ENCODE data around the gene PTPRM. TPM values are rescaled to one million over a fixed set of nuclear protein-coding genes. Genes with fewer than 3 reads are reported as not detected.

Gene PTPRM
- polyA plus RNA-seq, 1 of the 3 experiments (the other 2 are of a cell fraction), result 16.0 TPM

GRCh38 chr18:7775843-7776242 lies 208.7 kb downstream of the PTPRM start:
- ChIA-PET CTCF (interaction anchor here (1.6 to 1.9 kb wide), 2 partner anchors 14 to 503 kb away, joined by 4 to 6 read pairs; no protein-coding TSS in a partner anchor), POLR2A (no interaction called here)
- 37% methylated on average over 2 of the region's 2 CpGs for WGBS (ENCODE audit: low lambda C conversion rate)
- H4K20me1 ChIP-seq (ENCODE audit: insufficient read depth), result no peaks in the 10 kb centered on the region
- H3K79me2 ChIP-seq (ENCODE audit: insufficient read depth), result no peaks in the 10 kb centered on the region
- no peaks in the 10 kb centered on the region for H3K9me2 ChIP-seq
- no peaks in the 10 kb centered on the region for H3K9me3 ChIP-seq
- no peak overlapping the region for H3K4me3 ChIP-seq (ENCODE audit: low read depth in 2 of 2, low read length in 1 of 2)
- H3K36me3 ChIP-seq (replicated peaks in 1 of 2; ENCODE audit: control insufficient read depth in 1 of 2, insufficient read depth in 2 of 2, low read length in 1 of 2), result no peaks in the 10 kb centered on the region
- DNase-seq, result no peak
- no peak for TF ChIP-seq RXRA (IDR thresholded peaks at IDR 0.05; ENCODE audit: borderline replicate concordance, low read depth)
- no peak for TF ChIP-seq GATA2 (CRISPR knock-in tag; IDR thresholded peaks at IDR 0.05)
- no peak for TF ChIP-seq MXI1 (IDR thresholded peaks at IDR 0.05; ENCODE audit: low read depth, low read length)
- TF ChIP-seq ZBTB33 (IDR thresholded peaks at IDR 0.05; ENCODE audit: borderline replicate concordance, low read depth), result no peak
- TF ChIP-seq EP300 (IDR thresholded peaks at IDR 0.05; ENCODE audit: borderline replicate concordance in 1 of 2, low read depth in 1 of 2, low read length in 1 of 2), result no peak
- no peak for TF ChIP-seq FOXJ3 (CRISPR knock-in tag; IDR thresholded peaks at IDR 0.05)
- H3K27me3 ChIP-seq (ENCODE audit: insufficient read depth), result no peaks in the 10 kb centered on the region
- H2AFZ ChIP-seq (ENCODE audit: low read depth), result no peak overlapping the region
- peaks cover 0 to 5% of the 10 kb centered on the region in 2 experiments; a peak in 2 of 4 replicates for H3K4me1 ChIP-seq (ENCODE audit: control insufficient read depth in 1 of 2, insufficient read depth in 2 of 2, low read depth in 1 of 2, low read length in 1 of 2)
- H3K27ac ChIP-seq (ENCODE audit: low read depth in 2 of 2, low read length in 1 of 2), result no peak overlapping the region
- no peak overlapping the region for H3K4me2 ChIP-seq
- H3K9ac ChIP-seq, result no peak overlapping the region
- H3F3A ChIP-seq (replicated peaks; ENCODE audit: insufficient read depth), result no peaks in the 10 kb centered on the region

- no peaks in the 10 kb centered on the region for H3K9me2 ChIP-seq
- DNase-seq, result no peak
- ChIA-PET POLR2A (no interaction called here), CTCF (interaction anchor here (2.5 kb wide), 1 partner anchor 12 kb away, joined by 11 read pairs; no protein-coding TSS in a partner anchor)
- H3K27me3 ChIP-seq (ENCODE audit: insufficient read depth), result no peaks in the 10 kb centered on the region
- H4K20me1 ChIP-seq (ENCODE audit: insufficient read depth), result no peaks in the 10 kb centered on the region
- TF ChIP-seq SIN3A (IDR thresholded peaks at IDR 0.05; ENCODE audit: borderline replicate concordance, low read depth, low read length), result no peak
- TF ChIP-seq FOXJ3 (CRISPR knock-in tag; IDR thresholded peaks at IDR 0.05), result no peak
- TF ChIP-seq MXI1 (IDR thresholded peaks at IDR 0.05; ENCODE audit: low read depth, low read length), result no peak
- TF ChIP-seq RFX5 (IDR thresholded peaks at IDR 0.05; ENCODE audit: low read length), result no peak
- TF ChIP-seq EZH2phosphoT487 (IDR thresholded peaks at IDR 0.05; ENCODE audit: borderline replicate concordance, low read depth), result no peak
- H3F3A ChIP-seq (replicated peaks; ENCODE audit: insufficient read depth), result no peaks in the 10 kb centered on the region
- no peak overlapping the region for H2AFZ ChIP-seq (ENCODE audit: low read depth)
- WGBS (ENCODE audit: low lambda C conversion rate), result 33% methylated on average over 7 of the region's 7 CpGs
- no peak overlapping the region for H3K9ac ChIP-seq
- no peak overlapping the region for H3K4me2 ChIP-seq
- H3K27ac ChIP-seq (ENCODE audit: low read depth in 2 of 2, low read length in 1 of 2), result no peak overlapping the region
- H3K79me2 ChIP-seq (ENCODE audit: insufficient read depth), result no peaks in the 10 kb centered on the region
- H3K9me3 ChIP-seq, result no peaks in the 10 kb centered on the region
- no peaks in the 10 kb centered on the region for H3K36me3 ChIP-seq (replicated peaks in 1 of 2; ENCODE audit: control insufficient read depth in 1 of 2, insufficient read depth in 2 of 2, low read length in 1 of 2)
- H3K4me3 ChIP-seq (ENCODE audit: low read depth in 2 of 2, low read length in 1 of 2), result no peak overlapping the region
- no peaks in the 10 kb centered on the region; a peak in 2 of 4 replicates for H3K4me1 ChIP-seq (ENCODE audit: control insufficient read depth in 1 of 2, insufficient read depth in 2 of 2, low read depth in 1 of 2, low read length in 1 of 2)
Measured at GRCh38 chr18:7778181-7778580, 211.1 kb downstream of the PTPRM start.

DNA sequence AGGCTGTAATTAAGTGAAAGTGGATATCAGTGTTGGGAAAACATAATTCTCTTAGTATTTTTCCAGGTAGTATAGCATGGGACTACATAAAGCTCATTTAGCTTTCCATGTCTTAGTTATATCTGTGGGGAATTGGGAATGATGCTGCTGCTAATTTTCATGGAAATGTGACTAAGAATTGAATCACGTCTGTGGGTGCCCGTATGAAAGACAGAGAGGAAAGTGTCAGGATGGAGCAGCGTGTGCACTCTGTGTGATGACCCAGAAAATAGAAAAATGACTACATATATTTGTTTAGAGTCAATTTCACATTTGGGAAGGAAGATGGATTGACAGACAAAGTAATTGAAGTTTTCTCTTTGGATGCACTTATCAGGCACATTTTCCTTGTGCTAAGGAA lies 212.1 kb downstream of the PTPRM start:
- no peaks in the 10 kb centered on the region for H3K9me2 ChIP-seq
- H3K27me3 ChIP-seq (ENCODE audit: insufficient read depth), result no peaks in the 10 kb centered on the region
- H2AFZ ChIP-seq (ENCODE audit: low read depth), result no peak overlapping the region
- ChIA-PET CTCF (no interaction called here), POLR2A (no interaction called here)
- no peaks in the 10 kb centered on the region for H3K36me3 ChIP-seq (replicated peaks in 1 of 2; ENCODE audit: control insufficient read depth in 1 of 2, insufficient read depth in 2 of 2, low read length in 1 of 2)
- WGBS (ENCODE audit: low lambda C conversion rate), result 29% methylated on average over 3 of the region's 3 CpGs
- H3K4me1 ChIP-seq (ENCODE audit: control insufficient read depth in 1 of 2, insufficient read depth in 2 of 2, low read depth in 1 of 2, low read length in 1 of 2), result no peaks in the 10 kb centered on the region; a peak in 1 of 4 replicates
- H3K9me3 ChIP-seq, result no peaks in the 10 kb centered on the region
- H4K20me1 ChIP-seq (ENCODE audit: insufficient read depth), result no peaks in the 10 kb centered on the region
- H3K27ac ChIP-seq (ENCODE audit: low read depth in 2 of 2, low read length in 1 of 2), result no peak overlapping the region
- no peak overlapping the region for H3K9ac ChIP-seq
- H3K79me2 ChIP-seq (ENCODE audit: insufficient read depth), result no peaks in the 10 kb centered on the region
- DNase-seq, result no peak
- H3F3A ChIP-seq (replicated peaks; ENCODE audit: insufficient read depth), result no peaks in the 10 kb centered on the region
- H3K4me3 ChIP-seq (ENCODE audit: low read depth in 2 of 2, low read length in 1 of 2), result no peak overlapping the region
- H3K4me2 ChIP-seq, result no peak overlapping the region
- no peak for TF ChIP-seq NFIC (IDR thresholded peaks at IDR 0.05; ENCODE audit: borderline replicate concordance)
- TF ChIP-seq, protein P1, sequence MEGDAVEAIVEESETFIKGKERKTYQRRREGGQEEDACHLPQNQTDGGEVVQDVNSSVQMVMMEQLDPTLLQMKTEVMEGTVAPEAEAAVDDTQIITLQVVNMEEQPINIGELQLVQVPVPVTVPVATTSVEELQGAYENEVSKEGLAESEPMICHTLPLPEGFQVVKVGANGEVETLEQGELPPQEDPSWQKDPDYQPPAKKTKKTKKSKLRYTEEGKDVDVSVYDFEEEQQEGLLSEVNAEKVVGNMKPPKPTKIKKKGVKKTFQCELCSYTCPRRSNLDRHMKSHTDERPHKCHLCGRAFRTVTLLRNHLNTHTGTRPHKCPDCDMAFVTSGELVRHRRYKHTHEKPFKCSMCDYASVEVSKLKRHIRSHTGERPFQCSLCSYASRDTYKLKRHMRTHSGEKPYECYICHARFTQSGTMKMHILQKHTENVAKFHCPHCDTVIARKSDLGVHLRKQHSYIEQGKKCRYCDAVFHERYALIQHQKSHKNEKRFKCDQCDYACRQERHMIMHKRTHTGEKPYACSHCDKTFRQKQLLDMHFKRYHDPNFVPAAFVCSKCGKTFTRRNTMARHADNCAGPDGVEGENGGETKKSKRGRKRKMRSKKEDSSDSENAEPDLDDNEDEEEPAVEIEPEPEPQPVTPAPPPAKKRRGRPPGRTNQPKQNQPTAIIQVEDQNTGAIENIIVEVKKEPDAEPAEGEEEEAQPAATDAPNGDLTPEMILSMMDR (IDR thresholded peaks at IDR 0.05), result no peak
- TF ChIP-seq, protein P2, sequence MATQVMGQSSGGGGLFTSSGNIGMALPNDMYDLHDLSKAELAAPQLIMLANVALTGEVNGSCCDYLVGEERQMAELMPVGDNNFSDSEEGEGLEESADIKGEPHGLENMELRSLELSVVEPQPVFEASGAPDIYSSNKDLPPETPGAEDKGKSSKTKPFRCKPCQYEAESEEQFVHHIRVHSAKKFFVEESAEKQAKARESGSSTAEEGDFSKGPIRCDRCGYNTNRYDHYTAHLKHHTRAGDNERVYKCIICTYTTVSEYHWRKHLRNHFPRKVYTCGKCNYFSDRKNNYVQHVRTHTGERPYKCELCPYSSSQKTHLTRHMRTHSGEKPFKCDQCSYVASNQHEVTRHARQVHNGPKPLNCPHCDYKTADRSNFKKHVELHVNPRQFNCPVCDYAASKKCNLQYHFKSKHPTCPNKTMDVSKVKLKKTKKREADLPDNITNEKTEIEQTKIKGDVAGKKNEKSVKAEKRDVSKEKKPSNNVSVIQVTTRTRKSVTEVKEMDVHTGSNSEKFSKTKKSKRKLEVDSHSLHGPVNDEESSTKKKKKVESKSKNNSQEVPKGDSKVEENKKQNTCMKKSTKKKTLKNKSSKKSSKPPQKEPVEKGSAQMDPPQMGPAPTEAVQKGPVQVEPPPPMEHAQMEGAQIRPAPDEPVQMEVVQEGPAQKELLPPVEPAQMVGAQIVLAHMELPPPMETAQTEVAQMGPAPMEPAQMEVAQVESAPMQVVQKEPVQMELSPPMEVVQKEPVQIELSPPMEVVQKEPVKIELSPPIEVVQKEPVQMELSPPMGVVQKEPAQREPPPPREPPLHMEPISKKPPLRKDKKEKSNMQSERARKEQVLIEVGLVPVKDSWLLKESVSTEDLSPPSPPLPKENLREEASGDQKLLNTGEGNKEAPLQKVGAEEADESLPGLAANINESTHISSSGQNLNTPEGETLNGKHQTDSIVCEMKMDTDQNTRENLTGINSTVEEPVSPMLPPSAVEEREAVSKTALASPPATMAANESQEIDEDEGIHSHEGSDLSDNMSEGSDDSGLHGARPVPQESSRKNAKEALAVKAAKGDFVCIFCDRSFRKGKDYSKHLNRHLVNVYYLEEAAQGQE (IDR thresholded peaks at IDR 0.05; ENCODE audit: low read depth, low read length), result no peak
- no peak for TF ChIP-seq TEAD4 (IDR thresholded peaks at IDR 0.05; ENCODE audit: borderline replicate concordance, insufficient read depth)
